ENCODE data around the gene SLC26A4. TPM values are rescaled to one million over a fixed set of nuclear protein-coding genes. Genes with fewer than 3 reads are reported as not detected.

The SLC26A4 gene
- total RNA-seq, 1 donor from 2014 or later = 0.12 TPM

GRCh38 chr7:107687656-107688055, 27.0 kb downstream of the SLC26A4 start:
- TF ChIP-seq CTCF (conservative IDR thresholded peaks at IDR 0.05) = no peak
- H3K27ac Mint-ChIP-seq (ENCODE audit: unreplicated experiment) = no peak overlapping the region
- peaks cover 13% of the 10 kb centered on the region for H3K4me1 Mint-ChIP-seq
- no peaks in the 10 kb centered on the region for H3K27me3 Mint-ChIP-seq (ENCODE audit: low read depth)
- H3K9me3 Mint-ChIP-seq = no peaks in the 10 kb centered on the region
- no peak overlapping the region for H3K4me3 Mint-ChIP-seq
- H3K36me3 Mint-ChIP-seq (ENCODE audit: low read depth) = no peaks in the 10 kb centered on the region
- no peak for DNase-seq (ENCODE audit: low read depth, low spot score)

- H3K9me3 Mint-ChIP-seq = no peaks in the 10 kb centered on the region
- H3K4me1 Mint-ChIP-seq = peaks cover 29% of the 10 kb centered on the region
- H3K4me3 Mint-ChIP-seq = no peak overlapping the region
- no peaks in the 10 kb centered on the region for H3K27me3 Mint-ChIP-seq (ENCODE audit: low read depth)
- no peak for TF ChIP-seq CTCF (conservative IDR thresholded peaks at IDR 0.05)
- H3K27ac Mint-ChIP-seq (ENCODE audit: unreplicated experiment) = no peak overlapping the region
- no peak for DNase-seq (ENCODE audit: low read depth, low spot score)
- no peaks in the 10 kb centered on the region for H3K36me3 Mint-ChIP-seq (ENCODE audit: low read depth)
These were observed 28.9 kb downstream of the SLC26A4 start for GRCh38 chr7:107689553-107689952.

GRCh38 chr7:107690084-107690483, 29.5 kb downstream of the SLC26A4 start:
- Mint-ChIP-seq H3K4me1 (peaks cover 31% of the 10 kb centered on the region), H3K27me3 (ENCODE audit: low read depth) (no peaks in the 10 kb centered on the region), H3K4me3 (no peak overlapping the region), H3K9me3 (no peaks in the 10 kb centered on the region), H3K36me3 (ENCODE audit: low read depth) (no peaks in the 10 kb centered on the region), H3K27ac (ENCODE audit: unreplicated experiment) (no peak overlapping the region)
- no peak for DNase-seq (ENCODE audit: low read depth, low spot score)
- no peak for TF ChIP-seq CTCF (conservative IDR thresholded peaks at IDR 0.05)

- Mint-ChIP-seq H3K4me3 (no peak overlapping the region), H3K27ac (ENCODE audit: unreplicated experiment) (no peak overlapping the region), H3K4me1 (peaks cover 27% of the 10 kb centered on the region), H3K9me3 (no peaks in the 10 kb centered on the region), H3K27me3 (ENCODE audit: low read depth) (no peaks in the 10 kb centered on the region), H3K36me3 (ENCODE audit: low read depth) (no peaks in the 10 kb centered on the region)
- no peak for TF ChIP-seq CTCF (conservative IDR thresholded peaks at IDR 0.05)
- DNase-seq (ENCODE audit: low read depth, low spot score) = no peak
These were observed 30.0 kb downstream of the SLC26A4 start for GRCh38 chr7:107690611-107691010.

- no peak overlapping the region for H3K4me3 Mint-ChIP-seq
- no peaks in the 10 kb centered on the region for H3K36me3 Mint-ChIP-seq (ENCODE audit: low read depth)
- DNase-seq (ENCODE audit: low read depth, low spot score) = no peak
- no peak overlapping the region for H3K27ac Mint-ChIP-seq (ENCODE audit: unreplicated experiment)
- no peak for TF ChIP-seq CTCF (conservative IDR thresholded peaks at IDR 0.05)
- H3K27me3 Mint-ChIP-seq (ENCODE audit: low read depth) = no peaks in the 10 kb centered on the region
- peaks cover 24% of the 10 kb centered on the region for H3K4me1 Mint-ChIP-seq
- H3K9me3 Mint-ChIP-seq = no peaks in the 10 kb centered on the region
These were observed 31.1 kb downstream of the SLC26A4 start for GRCh38 chr7:107691716-107692115.

GRCh38 chr7:107692501-107692900, 31.9 kb downstream of the SLC26A4 start:
- H3K27me3 Mint-ChIP-seq (ENCODE audit: low read depth) = no peaks in the 10 kb centered on the region

More at GRCh38 chr7:107692501-107692900, 31.9 kb downstream of the SLC26A4 start:
- TF ChIP-seq CTCF (conservative IDR thresholded peaks at IDR 0.05) = no peak
- H3K9me3 Mint-ChIP-seq = no peaks in the 10 kb centered on the region
- no peak overlapping the region for H3K27ac Mint-ChIP-seq (ENCODE audit: unreplicated experiment)
- H3K4me1 Mint-ChIP-seq = peaks cover 32% of the 10 kb centered on the region
- H3K4me3 Mint-ChIP-seq = no peak overlapping the region
- H3K36me3 Mint-ChIP-seq (ENCODE audit: low read depth) = no peaks in the 10 kb centered on the region
- DNase-seq (ENCODE audit: low read depth, low spot score) = no peak

Data from neural crest cell (in vitro differentiated cells).